ENCODE data around the gene AGBL4.

DNA sequence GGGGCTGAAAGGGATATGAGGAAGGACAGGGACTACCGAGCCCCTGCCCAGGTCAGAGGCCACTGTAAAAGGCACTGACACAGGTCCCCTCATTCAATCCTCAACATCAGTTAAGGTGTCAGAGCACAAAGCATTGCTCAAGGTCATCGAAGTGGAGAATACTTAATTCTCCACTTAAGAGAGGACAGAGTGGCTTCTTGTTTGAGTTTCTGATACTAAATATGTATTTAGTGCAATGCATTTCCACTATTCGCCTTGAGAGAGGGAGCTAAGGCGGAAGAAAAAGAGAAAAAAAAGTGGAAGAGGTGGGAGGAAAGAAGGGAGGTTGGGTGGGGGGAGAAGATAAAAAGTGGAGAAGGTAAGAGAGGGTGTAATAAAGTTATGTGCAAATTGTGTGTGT lies 1451.6 kb downstream of the AGBL4 start:
- TF ChIP-seq CTCF (IDR thresholded peaks at IDR 0.05) (no peak), ZFX (IDR thresholded peaks at IDR 0.05; ENCODE audit: borderline replicate concordance) (no peak)

All from 22Rv1 (cell line).